ENCODE measurements around the gene SAMD4A.

GRCh38 chr14:54716862-54717261 lies 149.9 kb downstream of the SAMD4A start:
- TF ChIP-seq CTCF (IDR thresholded peaks at IDR 0.05; ENCODE audit: low read length) (no peak), EZH2 (IDR thresholded peaks at IDR 0.05; ENCODE audit: borderline replicate concordance, low read length) (no peak)

Measured in OCI-LY1 (cell line).